Measurements from ENCODE around the gene FAM149A.

The FAM149A gene

DNA sequence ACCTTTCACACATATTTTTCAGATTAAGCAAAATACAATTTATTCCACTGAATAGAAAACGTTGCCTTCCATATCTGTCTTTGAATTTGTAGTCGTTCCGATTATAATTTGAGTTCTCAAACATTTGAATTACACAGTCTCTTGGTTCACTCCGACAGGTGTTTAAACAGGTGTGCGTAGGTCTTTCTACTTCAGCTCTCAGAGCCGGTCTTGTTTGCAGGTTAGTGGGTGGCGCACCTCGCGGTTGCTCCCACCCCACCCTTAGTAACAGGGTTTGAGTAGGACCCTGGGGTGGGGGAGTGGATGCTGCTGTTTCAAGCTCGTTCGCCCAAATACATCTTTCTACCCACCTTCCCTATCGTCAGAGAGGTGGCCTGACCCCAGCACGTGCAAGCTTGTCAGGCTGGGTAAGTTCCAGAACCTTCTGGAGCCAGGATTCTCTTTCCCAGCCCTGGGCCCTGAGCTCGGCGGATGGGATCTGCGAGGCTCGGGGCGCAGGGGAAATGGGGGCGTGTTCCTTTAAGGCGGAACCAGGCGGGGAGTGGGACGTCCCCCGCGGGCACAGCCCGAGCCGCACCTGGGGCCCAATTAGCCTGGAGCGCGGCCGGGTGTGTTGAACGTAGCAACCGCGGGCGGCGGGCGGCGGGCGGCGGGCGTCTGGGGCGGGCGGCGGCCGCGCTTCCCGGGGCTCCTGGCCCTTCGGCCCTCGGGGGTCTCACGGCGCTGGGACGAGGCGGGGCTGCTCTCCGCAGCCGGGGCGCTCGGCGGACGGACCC lies at the start of gene FAM149A:
Gene FAM149A (plus strand): TSS at position 591 of the 776 bp plus-strand sequence.
- DNase-seq, result no peak

DNA sequence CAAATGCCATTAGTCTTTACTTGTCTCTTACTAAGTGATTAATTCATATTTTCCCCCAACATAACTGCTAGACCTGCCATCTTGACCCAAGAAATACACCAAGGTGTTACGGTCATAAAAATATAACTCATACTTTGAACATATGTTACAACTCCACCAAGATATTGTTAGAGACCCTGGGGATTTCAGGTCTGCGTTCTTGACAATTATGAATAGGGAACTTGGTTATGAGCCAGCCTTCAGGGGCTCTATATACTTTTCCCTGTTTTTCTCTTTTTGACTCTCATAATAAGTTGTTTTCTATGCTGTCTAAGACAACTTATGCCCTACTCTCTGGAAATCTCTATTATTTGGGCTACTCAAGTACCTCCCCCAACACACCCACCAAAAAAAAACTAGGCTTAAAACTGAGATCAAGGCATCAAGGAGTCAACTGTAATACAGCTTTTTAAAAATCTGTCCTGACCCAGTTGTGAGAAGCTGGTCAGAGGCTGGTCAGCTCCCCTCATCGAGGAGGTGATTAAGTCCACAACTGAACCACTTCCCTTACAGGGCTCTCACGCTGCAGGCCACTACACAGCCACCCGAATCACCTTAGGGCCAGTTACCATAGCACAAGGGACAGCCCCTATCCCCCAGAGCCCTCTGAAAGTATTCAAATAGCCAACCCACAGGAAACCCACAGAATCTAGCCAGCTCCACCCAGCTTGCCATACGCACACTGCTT lies 46.1 kb upstream of the FAM149A start:
- DNase-seq, result no peak

DNA sequence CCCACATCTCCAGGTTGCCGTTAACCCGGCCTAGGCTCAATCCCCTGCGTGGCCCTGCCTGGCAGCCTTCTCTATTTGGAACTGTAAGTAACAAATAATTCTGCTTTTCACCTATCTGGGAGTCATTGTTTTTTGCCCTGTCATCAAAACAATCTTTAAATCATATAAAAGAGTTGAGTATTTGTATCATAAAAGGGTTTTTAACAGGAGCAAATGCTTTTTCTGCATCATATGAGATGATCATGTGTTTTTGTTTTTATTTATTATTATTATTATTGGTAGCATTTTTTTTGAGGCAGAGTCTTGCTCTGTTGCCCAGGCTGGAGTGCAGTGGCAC lies 45.6 kb upstream of the FAM149A start:
- DNase-seq, result no peak

DNA sequence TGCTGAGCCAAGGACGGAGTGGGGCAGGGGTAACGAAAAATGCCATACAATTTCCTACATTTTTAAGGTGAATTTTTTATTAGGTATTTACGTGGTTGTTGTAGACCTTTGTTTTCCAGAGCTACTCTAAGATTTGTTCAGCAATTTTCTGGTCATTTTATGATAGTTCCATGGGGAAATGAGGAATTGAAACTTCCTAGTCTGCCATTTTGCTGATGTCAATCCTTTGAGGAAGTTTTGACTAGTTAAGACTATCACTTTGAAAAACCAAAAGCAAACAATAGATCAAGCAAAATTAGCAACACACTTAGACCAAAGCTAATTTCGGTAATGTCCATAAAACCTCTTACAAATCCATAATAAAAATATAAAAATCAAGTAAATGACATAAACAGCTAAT lies 42.6 kb upstream of the FAM149A start:
- no peak for DNase-seq

DNA sequence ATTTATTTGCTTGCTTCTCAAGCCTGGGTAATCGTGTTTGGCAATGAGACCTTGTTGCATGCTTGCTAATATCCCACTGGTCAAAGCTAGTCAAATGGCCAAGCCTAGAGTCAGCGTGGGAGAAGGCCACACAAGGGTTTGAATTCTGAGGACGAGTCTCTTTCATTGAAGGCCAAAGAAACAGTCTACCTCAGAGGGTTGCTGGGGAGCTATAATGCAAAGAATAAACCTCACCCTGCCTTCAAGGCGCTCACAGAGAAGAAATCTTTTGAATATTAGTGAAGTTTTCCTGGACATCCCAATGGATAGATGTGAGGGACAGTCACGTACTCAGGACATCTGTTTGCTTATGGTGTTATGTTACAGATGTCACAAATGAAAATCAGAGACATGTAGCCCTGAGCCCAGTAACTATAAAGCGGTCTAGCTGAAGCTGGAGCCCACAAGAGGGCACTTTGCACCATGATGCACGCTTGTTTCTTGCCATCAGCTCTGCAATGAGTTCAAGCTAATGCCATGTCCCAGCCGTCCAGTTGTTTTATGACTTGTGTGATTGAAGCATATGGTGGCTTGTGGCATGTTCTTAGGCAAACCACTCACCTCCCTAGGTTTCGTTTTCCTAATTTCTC lies 36.6 kb upstream of the FAM149A start:
- no peak for DNase-seq

DNA sequence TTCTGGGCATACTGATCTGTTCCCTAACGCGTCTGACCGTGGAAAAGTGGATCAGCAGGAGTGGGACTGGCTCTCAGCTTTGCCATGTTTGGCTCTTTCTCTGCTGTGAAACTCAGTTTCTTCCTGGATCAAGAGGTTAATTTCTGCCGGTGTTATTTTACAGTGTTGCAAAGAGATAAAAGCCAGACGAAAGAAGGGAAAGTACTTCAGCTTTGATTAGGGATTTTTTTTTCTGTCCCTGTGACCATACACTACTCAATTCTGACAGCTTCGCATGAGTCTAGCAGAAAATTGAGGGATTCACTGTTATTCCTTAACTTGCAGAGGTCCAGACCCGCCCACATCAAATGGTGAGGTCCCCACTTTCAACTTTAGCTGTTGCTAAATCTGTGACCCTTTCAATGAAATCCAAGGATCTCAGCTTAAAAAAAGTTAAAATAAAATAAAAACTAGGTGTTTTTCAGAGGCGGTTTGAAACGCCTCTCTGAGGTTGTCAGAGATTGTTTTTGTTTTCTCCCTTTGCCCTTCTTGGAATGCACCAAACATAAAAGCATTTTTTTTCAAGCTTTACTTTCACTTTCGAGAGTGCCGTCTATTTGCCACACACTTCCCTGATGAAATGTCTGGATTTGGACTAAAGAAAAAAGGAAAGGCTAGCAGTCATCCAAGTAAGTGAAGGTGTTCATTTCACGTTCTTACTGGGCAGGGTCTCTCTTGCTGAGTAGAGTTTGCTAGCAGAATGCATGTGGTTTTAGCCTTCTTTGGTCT lies 35.7 kb upstream of the FAM149A start, which contains the start of gene TLR3:
Gene TLR3 (plus strand): TSS at position 576 of the 768 bp plus-strand sequence. CDS start 7,464 bp downstream, outside the sequence.
- DNase-seq, result no peak

DNA sequence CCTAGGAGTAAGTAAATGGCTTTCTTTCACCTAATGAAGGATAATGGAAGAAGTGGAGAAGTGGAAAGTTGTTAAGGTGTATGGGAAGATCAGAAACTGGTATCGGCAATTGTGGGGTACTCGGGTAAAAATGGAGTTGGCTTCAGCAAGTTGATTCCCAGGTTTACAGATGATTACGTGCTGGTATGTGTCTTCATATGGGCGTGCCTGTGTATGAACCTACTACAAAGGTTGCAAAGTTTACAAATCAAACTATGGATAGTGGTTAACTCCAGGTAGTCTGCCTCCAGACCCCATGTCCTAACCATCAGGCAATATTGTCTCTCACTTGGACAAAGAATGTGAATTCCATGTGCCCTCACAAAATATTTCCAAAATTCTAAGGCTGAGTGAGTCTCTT lies 34.8 kb upstream of the FAM149A start:
- no peak for DNase-seq

DNA sequence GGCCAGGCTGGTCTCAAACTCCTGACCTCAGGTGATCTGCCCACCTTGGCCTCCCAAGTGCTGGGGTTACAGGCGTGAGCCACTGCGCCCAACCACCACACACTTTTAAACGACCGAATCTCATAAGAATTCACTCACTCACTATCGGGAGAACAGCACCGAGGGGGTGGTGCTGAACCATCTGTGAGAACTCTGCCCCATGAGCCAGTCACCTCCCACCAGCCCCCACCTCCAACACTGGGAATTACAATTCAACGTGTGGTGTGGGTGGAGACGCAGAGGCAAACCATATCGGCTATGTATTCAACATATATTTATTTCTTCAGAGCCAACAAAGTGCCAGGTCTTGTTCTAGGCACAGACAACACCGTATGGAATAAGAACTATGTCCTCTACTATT lies 32.0 kb upstream of the FAM149A start:
- DNase-seq, result no peak

DNA sequence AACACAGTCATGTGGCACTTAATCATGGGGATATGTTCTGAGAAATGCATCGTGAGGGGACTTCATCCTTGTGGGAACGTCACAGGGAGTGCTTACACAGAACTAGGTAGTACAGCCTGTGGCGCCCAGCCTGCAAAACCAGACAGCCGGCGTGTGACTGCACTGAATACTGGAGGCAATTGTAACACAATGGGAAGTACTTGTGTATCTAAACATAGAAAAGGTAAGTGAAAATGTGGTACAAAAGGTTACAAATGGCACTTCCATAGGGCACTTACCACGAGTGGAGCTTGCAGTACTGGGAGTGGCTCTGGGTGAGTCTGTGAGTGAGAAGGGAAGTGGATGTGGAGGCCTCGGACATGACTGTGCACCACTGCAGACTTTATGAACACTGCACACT lies 30.3 kb upstream of the FAM149A start:
- no peak for DNase-seq

DNA sequence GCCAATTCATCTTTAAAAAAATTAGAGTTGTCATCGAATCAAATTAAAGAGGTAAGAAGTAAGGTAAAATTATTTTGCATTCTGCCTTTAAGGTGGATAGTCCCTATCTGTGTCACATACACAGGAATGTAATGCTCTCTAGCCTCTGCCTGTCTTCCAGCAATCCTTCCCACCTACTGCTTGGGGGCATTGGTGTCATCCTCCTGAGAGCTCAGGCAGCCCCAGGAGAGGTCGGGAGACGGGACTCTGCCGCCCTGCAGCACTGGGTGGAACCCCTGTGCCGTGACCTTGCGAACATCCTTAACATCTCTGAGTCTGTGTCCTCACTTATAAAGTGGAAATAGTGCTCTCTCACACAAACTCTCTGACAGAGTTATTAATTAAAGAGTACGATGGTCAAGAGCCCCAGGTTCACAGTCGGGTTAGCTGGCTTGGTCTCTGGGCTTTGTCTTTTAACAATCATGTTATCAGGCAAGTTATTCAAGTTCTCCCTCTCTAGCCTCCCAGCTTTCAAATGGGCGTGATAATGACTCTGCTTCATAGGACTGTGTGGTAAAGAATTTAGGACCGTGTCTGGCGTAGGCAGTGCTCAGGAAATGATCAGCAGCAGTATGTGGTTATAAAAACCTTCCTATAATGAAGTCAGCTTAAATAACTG lies 25.4 kb upstream of the FAM149A start:
- DNase-seq, result no peak

DNA sequence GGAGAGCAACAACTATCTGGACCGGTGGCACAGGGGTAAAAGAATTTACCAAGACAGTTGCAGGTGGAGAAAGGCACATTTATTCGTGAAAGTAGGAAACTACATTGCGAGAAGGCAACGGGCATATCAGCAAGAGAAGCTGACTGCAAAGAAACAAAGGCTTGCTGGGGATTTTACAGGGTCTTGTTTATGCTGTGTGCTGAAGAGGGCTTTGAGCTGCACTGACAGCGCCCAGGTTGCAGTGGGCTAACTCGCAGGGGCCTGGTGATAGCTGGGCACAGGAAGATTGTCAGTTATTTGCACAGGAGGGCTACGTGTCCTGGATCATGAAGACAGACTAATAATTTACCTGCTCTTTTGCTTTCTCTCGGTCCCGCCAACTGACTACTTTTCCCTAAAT lies 24.8 kb upstream of the FAM149A start:
- no peak for DNase-seq

DNA sequence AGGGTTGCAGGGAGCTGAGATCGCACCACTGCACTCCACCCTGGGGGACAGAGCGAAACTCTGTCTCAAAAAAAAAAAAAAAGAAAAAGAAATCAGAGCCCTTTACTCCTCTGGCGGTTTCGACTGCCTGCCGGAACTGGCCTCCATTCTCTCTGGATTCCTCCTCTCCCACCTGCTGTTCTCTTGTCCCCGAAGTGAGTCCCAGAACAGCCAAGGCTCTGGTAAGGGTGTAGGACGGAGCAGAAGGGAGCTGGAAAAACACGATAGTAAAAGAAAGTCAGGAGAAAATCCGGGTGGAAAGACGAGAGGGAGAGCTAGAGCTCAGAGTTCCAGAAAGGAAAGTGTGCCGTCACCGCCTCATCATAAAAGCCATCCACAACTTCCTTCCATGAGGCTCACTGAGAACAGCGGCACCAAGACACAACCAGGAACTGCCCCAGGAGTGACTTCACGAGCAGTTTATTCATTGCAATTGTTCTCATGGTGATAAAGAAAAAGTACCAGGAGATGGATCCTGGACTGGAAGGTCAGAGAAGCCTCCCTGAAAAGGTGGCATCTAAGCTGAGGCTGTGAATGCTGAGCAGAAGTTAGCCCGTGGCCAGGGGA lies 23.2 kb upstream of the FAM149A start:
- no peak for DNase-seq

DNA sequence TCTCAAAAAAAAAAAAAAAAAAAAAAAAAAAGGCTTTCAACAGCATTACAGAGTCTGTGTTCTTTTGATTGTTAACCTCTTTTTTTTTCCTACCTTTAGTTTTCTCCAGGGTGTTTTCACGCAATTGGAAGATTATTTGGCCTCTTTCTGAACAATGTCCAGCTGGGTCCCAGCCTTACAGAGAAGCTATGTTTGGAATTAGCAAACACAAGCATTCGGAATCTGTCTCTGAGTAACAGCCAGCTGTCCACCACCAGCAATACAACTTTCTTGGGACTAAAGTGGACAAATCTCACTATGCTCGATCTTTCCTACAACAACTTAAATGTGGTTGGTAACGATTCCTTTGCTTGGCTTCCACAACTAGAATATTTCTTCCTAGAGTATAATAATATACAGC lies 22.3 kb upstream of the FAM149A start:
- DNase-seq, result no peak

DNA sequence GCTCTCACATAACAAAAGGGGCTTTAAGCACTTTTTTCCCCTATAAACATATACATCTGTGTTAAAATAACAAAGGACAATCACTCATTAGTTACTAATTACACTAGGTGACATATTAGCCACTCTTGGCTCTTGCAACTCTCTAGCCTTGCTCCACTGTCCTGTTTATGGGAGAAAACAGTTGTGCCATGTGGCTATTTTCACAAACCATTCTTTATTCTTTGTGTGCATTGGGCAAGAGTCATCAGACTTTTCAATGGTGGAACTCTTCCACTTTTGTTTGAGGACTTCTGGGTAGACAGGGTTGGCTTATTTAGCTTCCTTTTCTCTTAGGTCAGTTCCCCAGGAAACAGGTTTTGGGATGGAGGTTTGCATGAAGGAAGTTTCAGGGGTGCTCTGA lies 16.0 kb upstream of the FAM149A start:
- DNase-seq, result no peak

DNA sequence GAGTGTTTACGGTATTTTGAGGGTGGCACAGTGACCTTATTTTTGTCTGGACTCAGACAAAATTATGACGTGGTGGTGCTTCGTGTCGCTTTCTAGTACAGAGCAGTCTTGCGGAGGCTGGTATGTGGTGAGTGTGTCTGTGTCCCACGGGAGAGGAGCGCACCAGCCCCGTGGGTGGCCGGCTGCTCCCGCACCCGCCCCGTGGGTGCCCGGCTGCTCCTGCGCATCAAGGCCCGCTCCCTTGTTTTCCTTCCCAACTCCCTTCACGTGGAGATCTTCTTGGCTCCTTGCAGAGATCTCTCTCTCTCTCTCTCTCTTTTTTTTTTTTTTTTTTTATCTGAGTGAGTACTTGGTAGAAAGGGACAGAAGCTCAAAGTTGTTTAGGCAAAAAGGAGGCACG lies 12.2 kb upstream of the FAM149A start:
- DNase-seq, result no peak

DNA sequence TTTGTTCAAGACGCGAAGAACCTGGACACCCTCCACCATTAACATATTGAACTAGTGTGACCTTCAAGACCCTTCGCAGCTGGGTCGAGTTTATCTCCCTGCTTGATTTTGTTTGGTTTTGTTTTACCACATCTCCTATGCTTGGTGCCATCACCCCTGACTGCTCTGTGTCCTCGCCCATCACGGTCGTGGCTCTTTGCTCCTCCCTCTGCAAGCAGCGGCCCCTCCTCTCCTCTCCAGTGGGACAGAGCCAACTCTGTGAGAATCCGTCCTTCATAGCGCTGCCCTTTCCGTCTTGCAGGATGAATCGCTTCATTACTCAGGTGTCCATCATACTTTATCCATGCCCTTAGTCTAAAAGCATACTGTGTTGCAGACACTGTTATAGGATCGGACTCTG lies 9.1 kb upstream of the FAM149A start:
- DNase-seq, result no peak

DNA sequence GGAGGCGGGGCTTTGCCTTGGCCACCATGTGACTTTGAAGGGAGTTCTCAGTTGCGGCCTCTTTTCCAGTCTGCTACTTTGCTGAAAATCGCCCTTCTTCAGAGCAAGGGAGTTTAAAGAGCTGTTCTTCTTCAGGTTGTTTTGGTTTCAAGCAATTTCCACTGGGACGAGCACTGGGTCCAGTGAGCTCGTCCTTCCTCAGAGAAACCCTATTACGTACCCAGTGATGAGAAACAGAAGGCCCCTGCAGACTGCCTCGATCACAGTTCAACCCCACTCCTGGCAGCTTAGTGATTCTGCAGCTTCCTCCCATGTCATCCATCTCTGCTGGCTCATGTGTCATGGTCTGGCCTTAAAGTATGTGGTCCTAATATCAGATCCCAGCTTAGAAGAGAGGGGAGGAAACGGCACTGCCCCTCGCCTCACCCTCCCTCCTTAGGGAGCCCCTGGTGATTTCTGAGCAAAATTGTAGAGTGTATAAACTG lies 7.8 kb upstream of the FAM149A start:
- no peak for DNase-seq

DNA sequence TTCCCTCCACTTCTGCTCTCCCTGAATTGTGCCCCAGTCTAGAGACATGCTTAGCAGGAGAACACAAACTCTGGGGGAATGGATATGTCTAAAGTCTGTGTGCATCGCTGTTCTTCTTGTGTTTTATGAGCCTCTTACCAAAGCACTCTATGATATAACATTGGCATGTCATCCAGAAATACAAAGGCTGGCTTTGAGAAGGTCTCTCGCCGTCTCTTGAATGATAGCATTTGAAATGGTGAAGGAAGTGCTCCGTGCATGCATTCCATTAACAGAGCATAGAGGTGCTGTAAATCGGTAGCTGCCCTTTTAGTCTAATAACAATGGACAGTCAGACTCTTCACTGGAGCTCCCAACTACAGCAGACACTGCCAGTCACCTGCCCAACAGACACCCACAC lies 7.1 kb upstream of the FAM149A start:
- no peak for DNase-seq

DNA sequence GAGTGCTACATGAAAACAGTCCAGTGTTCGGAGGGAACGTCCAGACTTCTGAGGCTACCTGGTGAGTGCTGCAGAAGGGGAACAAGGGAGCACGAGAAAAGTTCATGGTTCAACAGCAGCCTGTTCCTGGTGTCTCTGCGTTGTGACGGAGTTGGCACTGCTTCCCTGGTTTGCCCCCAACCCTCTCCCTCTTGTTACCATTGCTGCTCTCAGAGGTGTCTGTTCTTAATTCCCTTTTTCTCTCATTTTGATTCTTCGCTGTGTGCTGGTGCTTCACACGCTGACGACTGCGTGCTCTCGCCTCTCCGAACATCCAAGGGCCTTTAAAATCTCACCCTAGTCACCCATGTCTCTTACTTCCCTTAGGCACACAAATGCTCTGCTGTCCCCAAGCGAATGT lies 1.6 kb upstream of the FAM149A start:
- DNase-seq, result no peak

DNA sequence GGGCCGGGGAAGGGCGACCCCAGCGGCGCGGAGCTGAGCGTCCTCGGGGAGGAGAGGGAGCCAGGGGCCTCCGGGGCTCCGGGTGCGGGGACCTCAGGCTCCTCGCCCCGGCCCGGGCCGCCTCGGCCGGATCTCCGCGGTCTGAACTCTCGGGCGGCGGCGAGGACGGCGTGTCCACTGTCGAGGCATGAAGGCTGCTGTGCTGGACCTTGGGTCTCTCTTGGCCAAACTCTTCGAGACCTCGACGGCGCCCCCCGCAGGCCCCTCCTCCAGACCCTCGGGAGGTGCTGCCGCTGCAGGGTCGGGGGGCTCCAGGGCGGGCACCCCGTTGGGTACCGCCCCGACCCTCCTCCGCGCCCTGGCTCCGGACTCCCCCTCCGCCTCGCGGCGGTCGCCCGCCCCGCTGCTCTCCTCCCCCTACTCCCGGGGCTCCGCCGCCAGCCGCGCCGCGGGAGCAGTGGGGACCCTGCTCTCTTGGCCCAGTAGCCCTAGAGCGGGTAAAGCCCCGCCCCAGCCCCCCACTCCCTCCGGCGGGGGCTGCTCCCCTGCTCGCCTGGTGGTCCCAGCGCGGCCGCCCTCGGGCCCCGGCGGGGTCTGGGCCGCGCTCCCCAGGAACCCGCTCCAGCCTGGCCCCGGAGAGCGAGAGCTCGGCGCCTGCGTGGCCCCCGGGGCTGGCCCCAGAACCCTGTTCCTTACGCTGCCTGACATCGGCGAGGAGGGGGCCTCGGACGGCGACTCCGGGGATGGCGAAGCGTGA lies 564 bp downstream of the FAM149A start:
- DNase-seq, result no peak

DNA sequence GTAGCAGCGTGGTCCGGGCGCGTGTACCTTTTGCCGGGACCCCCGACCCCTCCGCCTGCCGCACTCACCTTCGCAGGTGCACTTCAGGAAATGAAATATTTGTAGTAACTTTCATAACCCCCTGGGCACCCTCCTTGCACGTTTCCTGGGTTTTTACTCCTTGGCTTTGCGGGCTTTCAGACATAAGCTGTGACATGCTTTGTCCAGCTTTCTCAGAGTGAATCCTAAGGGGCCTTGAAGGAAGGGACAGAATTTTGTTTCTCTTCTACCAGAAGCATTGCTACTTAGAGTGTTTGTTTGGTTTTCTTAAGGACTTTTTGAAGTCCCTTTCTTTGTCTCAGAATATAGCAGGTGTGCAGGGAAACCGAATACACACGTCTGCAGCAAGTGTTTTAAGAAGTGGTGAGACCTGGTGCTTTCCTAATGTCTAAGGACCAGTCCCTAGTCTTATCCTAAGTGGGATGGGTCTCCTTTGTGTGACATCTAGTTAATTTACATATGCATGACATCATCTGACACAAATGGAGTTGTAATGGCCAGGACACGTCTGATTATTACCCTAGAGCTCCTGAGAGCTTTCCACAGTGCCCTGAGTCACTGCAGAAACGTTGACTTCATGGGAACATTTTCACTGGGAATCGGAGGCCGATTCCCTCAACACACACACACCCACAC lies 1.3 kb downstream of the FAM149A start:
- DNase-seq, result no peak

Measured in DMS 273 treated with DMSO at 0.1 percent for 48 hours (cell line).